HG03469 (cell line): ENCODE results near the gene FIG4.
"Not testable (repeated sequence)": the region's sequence is repeated elsewhere in the genome, so short reads cannot be mapped to it uniquely, and the experiment has no call there.

Source experiments
- ATAC-seq: cut with Tn5 transposase; IDR thresholded peaks from one replicate; pipeline ENCODE4 v1.9.1; 2021; ENCODE audit warnings: mild to moderate bottlenecking, moderate library complexity, moderate number of reproducible peaks; ENCODE audit not compliant: unreplicated experiment

FIG4 gene

GRCh38 chr6:109840796-109841195 lies 149.7 kb downstream of the FIG4 start:
- no peak for ATAC-seq

GRCh38 chr6:109841869-109842268 lies 150.8 kb downstream of the FIG4 start:
- no peak for ATAC-seq

- ATAC-seq: no peak
Observed at GRCh38 chr6:109852713-109853112, 161.6 kb downstream of the FIG4 start.

- ATAC-seq: no peak
Observed at GRCh38 chr6:109853426-109853825, 162.3 kb downstream of the FIG4 start.

DNA sequence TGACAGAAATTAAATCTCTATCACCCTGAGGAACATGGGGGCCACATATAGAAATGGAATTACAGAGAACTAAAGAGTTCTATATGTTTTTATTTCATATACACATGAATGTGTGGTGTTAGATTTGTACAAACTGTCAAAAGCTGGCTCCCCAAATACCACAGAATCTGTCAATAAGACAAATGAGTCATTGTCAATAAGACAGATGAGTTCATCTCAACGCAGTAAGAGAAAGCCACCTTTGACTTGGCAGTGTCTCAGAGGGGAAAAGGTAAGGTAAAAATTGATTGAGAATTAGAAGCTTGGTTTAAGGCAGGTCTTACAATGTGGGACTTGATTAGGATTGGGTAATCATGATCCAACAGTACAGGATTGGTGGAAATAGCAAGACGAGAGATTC lies 162.9 kb downstream of the FIG4 start:
- ATAC-seq: no peak

DNA sequence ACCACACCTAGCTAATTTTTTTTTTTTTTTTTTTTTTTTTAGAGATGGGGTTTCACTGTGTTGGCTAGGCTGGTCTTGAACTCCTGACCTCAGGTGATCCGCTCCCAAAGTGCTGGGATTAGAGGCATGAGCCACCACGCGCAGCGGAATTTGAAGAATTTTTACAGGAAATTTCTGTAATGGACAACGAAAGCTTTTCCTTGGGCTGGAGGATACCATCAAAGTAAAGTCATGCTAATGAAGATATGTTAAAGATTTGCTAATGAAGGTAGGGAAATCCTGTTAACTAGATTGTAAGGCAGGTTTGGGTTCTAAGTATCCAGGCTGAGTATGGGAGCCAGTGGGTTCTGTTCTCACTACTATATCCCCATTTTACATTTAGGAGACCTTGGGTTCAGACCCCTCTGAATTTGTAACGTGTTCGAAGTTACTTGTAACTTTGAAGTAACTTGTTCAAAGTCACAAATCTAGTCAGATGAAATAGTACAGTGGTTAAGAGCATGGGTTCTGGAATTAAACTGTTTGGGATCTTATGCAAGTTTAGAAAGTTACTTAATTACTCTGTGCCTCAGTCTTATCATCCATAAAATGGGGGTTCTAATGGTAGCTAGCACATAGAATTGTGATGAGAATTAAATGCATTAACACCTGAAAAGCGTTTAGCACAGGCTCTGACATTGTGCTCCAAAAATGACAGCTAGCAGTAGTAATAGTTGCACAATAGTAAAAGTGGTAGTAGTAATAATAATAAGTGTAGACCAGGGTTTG lies 163.6 kb downstream of the FIG4 start:
- no peak for ATAC-seq

DNA sequence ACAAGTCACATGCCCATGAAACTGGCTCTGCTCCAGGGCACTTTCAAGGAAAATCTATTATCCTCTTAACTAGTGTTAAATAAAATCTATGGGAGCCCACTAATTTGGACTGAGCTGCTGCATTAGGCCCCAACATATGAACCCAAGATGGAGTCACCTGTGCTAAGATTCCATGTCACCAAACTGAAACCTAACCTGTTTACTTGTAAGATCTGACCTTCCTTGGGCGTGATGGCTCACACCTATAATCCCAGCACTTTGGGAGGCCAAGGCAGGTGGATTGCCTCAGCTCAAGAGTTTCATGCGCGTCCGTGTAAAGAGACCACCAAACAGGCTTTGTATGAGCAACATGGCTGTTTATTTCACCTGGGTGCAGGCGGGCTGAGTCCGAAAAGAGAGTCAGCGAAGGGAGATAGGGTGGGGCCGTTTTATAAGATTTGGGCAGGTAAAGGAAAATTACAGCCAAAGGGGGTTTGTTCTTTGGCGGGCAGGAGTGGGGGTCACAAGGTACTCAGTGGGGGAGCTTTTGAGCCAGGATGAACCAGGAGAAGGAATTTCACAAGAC lies 164.5 kb downstream of the FIG4 start:
- ATAC-seq: not testable (repeated sequence)

DNA sequence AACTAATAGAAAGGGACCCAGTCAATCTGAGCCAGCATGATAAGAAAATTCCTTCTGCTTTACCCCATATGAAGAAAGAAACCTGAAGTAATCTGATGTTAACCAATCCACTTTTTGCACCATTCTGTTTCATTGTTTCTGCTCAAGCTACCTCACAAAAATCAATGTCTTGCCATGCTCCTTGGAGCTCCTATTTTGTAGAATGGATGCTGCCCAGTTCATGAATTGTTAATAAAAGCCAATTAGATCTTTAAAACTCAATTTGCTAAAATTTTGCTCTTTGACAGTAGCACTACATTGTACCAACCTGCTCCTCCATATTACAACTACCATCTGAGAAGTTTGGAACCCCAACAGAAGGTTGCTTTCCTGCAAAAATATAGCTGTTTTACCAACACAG lies 170.8 kb downstream of the FIG4 start:
- ATAC-seq: no peak

- no peak for ATAC-seq
Observed at GRCh38 chr6:109864050-109864449, 173.0 kb downstream of the FIG4 start.

DNA sequence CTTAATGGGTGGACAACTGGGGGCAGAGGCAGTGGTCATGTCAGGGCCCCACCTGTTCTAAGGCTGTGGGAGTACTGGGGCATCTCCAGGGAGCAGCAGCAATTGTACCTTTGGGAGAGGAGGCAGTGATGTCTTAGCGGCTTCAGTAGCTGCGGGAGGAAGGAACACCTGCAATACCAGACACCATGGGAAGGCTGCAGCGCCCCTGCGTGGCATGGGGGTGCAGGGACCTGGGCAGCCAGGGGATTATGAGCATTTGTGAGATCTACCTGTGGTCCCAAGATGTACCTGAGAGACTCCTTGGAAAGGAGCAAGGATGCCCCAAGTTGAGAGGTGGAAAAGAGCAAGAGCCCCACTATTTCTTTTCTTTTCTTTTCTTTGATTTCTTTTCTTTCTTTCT lies 174.9 kb downstream of the FIG4 start:
- no peak for ATAC-seq

GRCh38 chr6:109867009-109867969 lies 176.2 kb downstream of the FIG4 start:
- ATAC-seq: no peak

GRCh38 chr6:109867970-109868358 lies 176.9 kb downstream of the FIG4 start:
- no peak for ATAC-seq

DNA sequence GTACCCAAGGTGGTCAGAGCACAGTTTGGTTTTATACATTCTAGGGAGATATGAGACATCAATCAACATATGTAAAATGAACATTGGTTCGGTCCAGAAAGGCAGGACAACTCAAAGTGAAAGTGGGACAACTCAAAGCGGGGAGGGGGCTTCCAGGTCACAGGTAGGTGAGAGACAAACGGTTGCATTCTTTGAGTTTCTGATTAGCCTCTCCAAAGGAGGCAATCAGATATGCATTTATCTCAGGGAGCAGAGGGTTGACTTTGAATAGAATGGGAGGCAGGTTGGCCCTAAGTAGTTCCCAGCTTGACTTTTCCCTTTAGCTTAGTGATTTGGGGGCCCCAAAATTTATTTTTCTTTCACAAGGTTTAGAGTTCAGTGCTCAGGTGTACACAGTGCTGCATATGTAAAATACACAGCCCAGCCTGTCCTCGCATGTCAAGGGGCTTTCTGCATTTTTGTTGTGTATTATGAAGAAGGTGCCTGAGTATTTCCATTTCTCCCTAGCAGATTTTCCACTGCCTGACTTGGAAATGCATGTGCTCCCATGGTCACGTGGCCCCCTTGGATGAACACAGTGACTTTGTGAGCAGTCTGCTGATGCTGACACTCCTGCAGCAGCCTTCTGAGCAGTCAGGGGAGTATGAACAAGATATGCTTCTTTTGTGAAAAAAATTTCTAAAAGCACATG lies 178.4 kb downstream of the FIG4 start:
- not testable (repeated sequence) for ATAC-seq

GRCh38 chr6:109870089-109870410 lies 179.0 kb downstream of the FIG4 start:
- ATAC-seq: no peak

DNA sequence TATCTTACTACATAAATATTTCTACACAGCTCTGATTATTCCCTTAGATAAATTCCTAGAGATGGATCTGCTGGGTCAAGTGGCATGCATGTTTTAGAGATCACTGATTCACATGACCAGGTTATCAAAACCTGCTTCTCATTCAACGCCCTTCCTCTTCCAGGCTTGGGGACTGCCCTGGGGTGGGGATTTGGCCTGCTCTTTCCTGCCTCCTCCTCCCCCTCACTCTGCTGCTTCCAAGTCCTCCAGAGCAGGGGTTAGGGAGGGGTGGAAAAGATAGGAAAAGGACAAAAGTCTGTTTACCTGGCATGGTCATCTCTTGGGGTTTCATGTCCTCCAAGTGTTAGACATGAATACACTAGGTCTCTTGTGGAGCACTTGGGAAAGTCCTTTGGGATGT lies 181.5 kb downstream of the FIG4 start:
- no peak for ATAC-seq

DNA sequence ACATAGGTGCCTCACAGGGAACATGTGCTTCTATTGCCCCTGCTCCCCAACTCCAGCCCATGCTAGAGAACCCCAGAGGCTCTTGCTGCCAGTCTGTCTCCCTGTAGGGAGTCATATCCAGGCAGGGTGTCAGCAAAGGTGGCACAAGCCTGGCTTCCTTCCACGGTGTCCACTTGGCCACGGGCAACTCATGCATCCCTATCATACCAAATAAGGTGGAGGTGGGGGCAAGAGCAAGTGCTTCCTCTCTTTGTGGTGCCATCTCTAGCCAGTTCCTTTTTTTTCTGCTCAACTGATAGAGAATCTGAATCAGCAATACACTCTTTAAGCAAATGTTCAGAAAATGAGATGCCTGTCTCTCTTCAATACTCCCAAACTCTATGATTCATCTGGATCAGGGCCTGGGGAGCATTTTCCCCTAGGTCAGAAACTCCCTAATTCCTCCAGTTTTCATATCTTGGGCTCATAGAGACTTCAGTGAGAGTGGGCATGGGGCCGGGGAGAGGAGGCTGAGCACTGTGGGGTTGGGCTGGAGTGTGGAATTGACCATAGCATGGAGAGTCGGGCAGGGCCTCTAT lies 182.0 kb downstream of the FIG4 start:
- no peak for ATAC-seq

GRCh38 chr6:109874086-109874485 lies 183.0 kb downstream of the FIG4 start:
- no peak for ATAC-seq

DNA sequence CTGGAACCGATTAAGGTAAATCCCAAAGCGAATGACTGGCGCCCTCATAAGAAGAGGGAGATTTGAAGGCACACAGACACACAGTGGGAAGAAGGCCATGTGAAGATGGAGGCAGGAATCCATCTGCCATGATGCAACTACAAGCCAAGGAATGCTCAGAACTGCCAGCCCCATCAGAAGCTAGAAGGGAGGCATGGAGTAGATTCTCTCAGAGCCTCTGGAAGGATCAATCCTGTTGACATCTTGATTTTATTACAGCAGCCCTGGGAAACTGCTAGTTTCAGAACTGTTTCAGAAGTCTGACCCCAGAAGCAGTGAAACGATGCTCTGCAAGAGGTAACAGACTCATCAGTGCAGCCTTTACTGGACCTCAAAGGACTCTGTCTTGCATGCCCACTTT lies 183.5 kb downstream of the FIG4 start:
- ATAC-seq: no peak
